Measurements from ENCODE around the gene IPO9. TPM values are rescaled to one million over a fixed set of nuclear protein-coding genes. Genes with fewer than 3 reads are reported as not detected.
A peak's percentile ranks its signal among the peaks of the same experiment; 100 is the strongest.
"Not testable (repeated sequence)": the region's sequence is repeated elsewhere in the genome, so short reads cannot be mapped to it uniquely, and the experiment has no call there.

IPO9 gene
- total RNA-seq, 1 donor from 2014 or later: 47.1 TPM

DNA sequence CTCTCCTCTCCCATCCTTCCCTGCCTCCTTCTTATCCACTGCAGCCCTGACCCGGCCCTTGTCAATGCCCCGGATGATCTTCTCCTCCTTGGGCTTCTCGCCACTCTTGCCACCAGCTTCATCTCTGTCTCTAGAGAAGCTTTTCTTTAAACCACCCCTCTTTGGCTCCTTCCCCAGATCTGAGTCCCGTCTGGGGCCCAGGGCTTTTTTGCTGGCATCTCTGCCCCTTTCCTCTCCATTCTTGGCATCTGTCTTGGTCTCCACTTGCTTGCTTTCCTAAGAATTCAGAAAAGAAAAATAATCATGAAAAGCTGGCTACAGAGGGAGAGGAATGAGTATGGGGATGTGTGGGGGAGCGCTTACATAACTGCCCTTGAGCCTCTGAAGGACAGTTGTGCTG lies 71.5 kb downstream of the IPO9 start:
- peaks cover 87% of the 10 kb centered on the region for H3K4me1 Mint-ChIP-seq (ENCODE audit: low read depth)
- TF ChIP-seq, protein P1, sequence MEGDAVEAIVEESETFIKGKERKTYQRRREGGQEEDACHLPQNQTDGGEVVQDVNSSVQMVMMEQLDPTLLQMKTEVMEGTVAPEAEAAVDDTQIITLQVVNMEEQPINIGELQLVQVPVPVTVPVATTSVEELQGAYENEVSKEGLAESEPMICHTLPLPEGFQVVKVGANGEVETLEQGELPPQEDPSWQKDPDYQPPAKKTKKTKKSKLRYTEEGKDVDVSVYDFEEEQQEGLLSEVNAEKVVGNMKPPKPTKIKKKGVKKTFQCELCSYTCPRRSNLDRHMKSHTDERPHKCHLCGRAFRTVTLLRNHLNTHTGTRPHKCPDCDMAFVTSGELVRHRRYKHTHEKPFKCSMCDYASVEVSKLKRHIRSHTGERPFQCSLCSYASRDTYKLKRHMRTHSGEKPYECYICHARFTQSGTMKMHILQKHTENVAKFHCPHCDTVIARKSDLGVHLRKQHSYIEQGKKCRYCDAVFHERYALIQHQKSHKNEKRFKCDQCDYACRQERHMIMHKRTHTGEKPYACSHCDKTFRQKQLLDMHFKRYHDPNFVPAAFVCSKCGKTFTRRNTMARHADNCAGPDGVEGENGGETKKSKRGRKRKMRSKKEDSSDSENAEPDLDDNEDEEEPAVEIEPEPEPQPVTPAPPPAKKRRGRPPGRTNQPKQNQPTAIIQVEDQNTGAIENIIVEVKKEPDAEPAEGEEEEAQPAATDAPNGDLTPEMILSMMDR (IDR thresholded peaks at IDR 0.05): no peak
- peak overlapping the region; percentile 93 for H3K27ac Mint-ChIP-seq (ENCODE audit: unreplicated experiment)

DNA sequence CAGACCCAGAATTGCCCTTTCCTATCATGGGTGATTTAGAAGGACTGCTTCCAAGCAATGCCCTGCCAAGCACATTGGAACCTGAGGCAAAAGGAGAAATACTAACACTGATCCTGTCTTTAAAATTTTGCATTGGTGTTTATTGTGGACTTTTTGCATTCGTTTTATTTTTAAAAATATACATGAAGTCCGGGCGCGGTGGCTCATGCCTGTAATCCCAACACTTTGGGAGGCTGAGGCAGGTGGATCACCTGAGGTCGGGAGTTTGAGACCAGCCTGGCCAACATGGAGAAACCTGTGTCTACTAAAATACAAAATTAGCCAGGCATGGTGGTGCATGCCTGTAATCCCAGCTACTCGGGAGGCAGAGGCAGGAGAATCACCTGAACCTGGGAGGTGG lies 72.1 kb downstream of the IPO9 start:
- Mint-ChIP-seq H3K4me1 (ENCODE audit: low read depth) (peaks cover 89% of the 10 kb centered on the region), H3K27ac (ENCODE audit: unreplicated experiment) (peak overlapping the region; percentile 93), H3K36me3 (ENCODE audit: low read depth) (peaks cover 22% of the 10 kb centered on the region)
- not testable (repeated sequence) for H3K27me3 Mint-ChIP-seq (ENCODE audit: low read depth); H3K9me3 Mint-ChIP-seq (ENCODE audit: low read depth); DNase-seq (ENCODE audit: low spot score); H3K4me3 Mint-ChIP-seq (ENCODE audit: unreplicated experiment)

More for the DNA sequence above, 71.5 kb downstream of the IPO9 start:
- Mint-ChIP-seq H3K27me3 (ENCODE audit: low read depth) (no peaks in the 10 kb centered on the region), H3K4me3 (ENCODE audit: unreplicated experiment) (peak overlapping the region; percentile 36), H3K36me3 (ENCODE audit: low read depth) (peaks cover 24% of the 10 kb centered on the region), H3K9me3 (ENCODE audit: low read depth) (no peaks in the 10 kb centered on the region)
- no peak for DNase-seq (ENCODE audit: low spot score)

DNA sequence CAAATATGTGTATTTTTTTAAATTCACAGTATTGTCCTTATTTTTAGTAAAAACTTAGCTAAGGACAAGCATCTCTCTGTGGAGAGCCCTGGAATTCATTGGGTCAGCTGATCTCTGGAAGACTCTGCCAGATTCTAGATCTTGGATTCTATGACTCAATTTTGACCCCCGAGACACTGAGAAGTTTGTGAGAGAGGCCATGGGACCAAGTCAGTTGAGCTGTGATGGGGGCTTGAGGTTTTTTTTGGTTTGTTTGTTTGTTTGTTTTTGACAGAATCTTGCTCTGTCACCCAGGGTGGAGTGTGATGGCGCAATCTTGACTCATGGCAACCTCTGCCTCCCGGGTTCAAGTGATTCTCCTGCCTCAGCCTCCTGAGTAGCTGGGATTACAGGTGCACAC lies 73.2 kb downstream of the IPO9 start:
- Mint-ChIP-seq H3K4me3 (ENCODE audit: unreplicated experiment) (no peak overlapping the region), H3K27ac (ENCODE audit: unreplicated experiment) (peak overlapping the region; percentile 94), H3K36me3 (ENCODE audit: low read depth) (peaks cover 21% of the 10 kb centered on the region), H3K9me3 (ENCODE audit: low read depth) (no peaks in the 10 kb centered on the region), H3K27me3 (ENCODE audit: low read depth) (no peaks in the 10 kb centered on the region), H3K4me1 (ENCODE audit: low read depth) (peaks cover 89% of the 10 kb centered on the region)
- DNase-seq (ENCODE audit: low spot score): no peak
- TF ChIP-seq, protein P1 (IDR thresholded peaks at IDR 0.05): no peak

DNA sequence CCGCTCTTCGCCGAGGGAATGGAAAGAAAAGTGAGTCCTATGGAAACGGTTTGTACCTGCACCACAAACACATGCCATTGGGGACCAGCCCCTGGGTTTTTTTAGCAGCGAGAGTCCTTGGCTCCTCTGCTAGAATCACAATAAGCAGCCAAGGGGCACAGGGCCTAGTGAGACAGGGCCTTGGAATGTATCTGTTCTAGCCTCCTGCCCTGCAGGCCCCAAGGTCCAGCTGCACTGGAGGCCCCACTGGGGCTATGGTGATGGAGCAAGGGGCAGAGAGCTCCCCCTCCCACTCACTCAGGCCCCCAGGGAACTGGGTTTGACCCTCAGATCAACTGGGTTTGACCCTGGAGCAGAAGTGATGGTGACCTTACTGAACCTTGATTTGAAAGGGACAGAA lies 74.2 kb downstream of the IPO9 start:
- DNase-seq (ENCODE audit: low spot score): no peak
- Mint-ChIP-seq H3K9me3 (ENCODE audit: low read depth) (no peaks in the 10 kb centered on the region), H3K27ac (ENCODE audit: unreplicated experiment) (peak overlapping the region; percentile 94), H3K4me3 (ENCODE audit: unreplicated experiment) (no peak overlapping the region), H3K36me3 (ENCODE audit: low read depth) (peaks cover 18% of the 10 kb centered on the region), H3K4me1 (ENCODE audit: low read depth) (peaks cover 85% of the 10 kb centered on the region), H3K27me3 (ENCODE audit: low read depth) (no peaks in the 10 kb centered on the region)
- TF ChIP-seq, protein P1 (IDR thresholded peaks at IDR 0.05): no peak

DNA sequence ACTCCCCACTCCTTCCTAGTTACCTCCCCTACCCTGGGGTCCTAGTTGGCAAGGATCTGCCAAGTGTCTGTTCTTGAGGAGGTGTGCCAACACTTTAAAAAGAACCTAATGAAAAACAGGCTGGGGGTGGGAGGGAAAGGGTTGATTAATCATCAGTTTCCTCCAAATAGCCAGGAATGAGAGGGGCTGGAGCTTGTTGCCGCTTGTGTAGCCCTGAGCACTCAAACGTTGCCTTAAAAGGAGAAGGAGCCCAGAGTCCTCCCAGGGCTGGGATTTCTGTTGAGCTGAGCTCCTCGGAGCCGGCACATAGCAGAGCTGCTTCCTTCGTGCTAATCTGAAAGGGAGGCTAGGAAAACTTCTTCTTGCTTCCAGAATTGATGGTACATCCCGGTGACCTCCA lies 75.6 kb downstream of the IPO9 start:
- no peak for DNase-seq (ENCODE audit: low spot score)
- Mint-ChIP-seq H3K9me3 (ENCODE audit: low read depth) (no peaks in the 10 kb centered on the region), H3K36me3 (ENCODE audit: low read depth) (peaks cover 11% of the 10 kb centered on the region), H3K4me1 (ENCODE audit: low read depth) (peaks cover 76% of the 10 kb centered on the region), H3K4me3 (ENCODE audit: unreplicated experiment) (peak overlapping the region; percentile 10), H3K27me3 (ENCODE audit: low read depth) (no peaks in the 10 kb centered on the region), H3K27ac (ENCODE audit: unreplicated experiment) (peak overlapping the region; percentile 94)
- TF ChIP-seq, protein P1 (IDR thresholded peaks at IDR 0.05): no peak

DNA sequence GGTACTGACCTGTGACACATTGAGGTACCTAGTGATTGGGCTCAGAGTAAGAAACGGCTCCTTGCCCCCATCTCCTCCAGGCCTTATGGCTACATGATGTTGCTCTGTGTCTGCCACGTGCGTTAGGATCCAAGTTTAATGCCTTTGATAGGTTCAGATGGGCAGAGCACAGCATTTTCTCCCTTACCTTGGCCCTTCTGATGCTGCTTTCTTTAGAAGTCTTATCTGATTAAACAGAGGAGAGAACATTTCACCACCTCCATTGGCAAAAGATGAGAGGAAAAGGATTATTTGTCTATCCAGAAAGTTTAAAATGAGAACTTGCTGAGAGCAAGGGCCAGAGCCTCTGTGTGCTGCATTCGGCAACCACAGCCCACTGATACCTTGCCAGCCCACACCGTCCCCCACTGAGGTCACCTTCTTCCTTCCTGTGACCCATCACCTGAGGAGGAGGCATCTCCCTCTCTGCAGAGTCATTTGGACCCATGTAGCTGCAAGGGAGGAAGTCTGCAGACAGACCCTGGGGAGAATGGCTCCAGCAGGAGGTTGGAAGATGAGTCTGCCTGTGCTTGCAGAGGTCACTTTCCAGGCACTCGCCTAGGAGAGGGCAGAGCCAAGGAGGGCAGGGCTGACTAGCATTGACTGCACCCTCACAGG lies 76.4 kb downstream of the IPO9 start:
- Mint-ChIP-seq H3K4me3 (ENCODE audit: unreplicated experiment) (no peak overlapping the region), H3K27me3 (ENCODE audit: low read depth) (no peaks in the 10 kb centered on the region), H3K4me1 (ENCODE audit: low read depth) (peaks cover 68% of the 10 kb centered on the region), H3K27ac (ENCODE audit: unreplicated experiment) (peak overlapping the region; percentile 94), H3K9me3 (ENCODE audit: low read depth) (no peaks in the 10 kb centered on the region), H3K36me3 (ENCODE audit: low read depth) (peaks cover 6% of the 10 kb centered on the region)
- TF ChIP-seq, protein P1 (IDR thresholded peaks at IDR 0.05): no peak
- no peak for DNase-seq (ENCODE audit: low spot score)
